K562 (cell line): Measurements from ENCODE around the gene PDGFC. TPM values are rescaled to one million over a fixed set of nuclear protein-coding genes. Genes with fewer than 3 reads are reported as not detected.

Experiments used
- ATAC-seq: fragments of 200-7000 bp; cut with Tn5 transposase; 3 replicates; pipeline ENCODE4 v1.9.1; 2020; ENCODE audit warnings: moderate library complexity
- BruUV-seq: library from RNA; stranded (reverse); fragments of 400-500 nt; replicated peaks from 2 replicates; lab custom pipeline; 2021; lab: Mats Ljungman, UMichigan
- CTCF ChIA-PET: fragments of 300-600 bp; formaldehyde crosslinking; extraction: SDS; loops from one replicate; lab custom pipeline; 2021; ENCODE audit warnings: low intra/inter-chr PET ratio; lab: Yijun Ruan, JAX
- POLR2A ChIA-PET: fragments of 300-600, 350-650 bp; sonication (Branson Sonifier 250); formaldehyde crosslinking; extraction: SDS; loops from one replicate; lab custom pipeline; 2021; ENCODE audit warnings: antibody characterized with exemption, inconsistent platforms; lab: Yijun Ruan, JAX
- DNase-seq, 4 experiments: peaks; one replicate each; pipeline versions ENCODE4 v3.0.0 to v3.0.0-alpha.2; 2011 to 2018; ENCODE audit warnings: low spot score in 3 of 4, mixed read lengths in 3 of 4; ENCODE audit errors: extremely low read depth in 1 of 4
- FAIRE-seq: peaks from 2 replicates; lab custom pipeline; 2011; peaks lifted over from hg19 to GRCh38; lab: Jason Lieb, UNC
- H2AFZ ChIP-seq: 2 replicates; pipeline ENCODE4 v1.6.0; 2011; ENCODE audit warnings: low read depth, low read length, control low read depth, inconsistent platforms
- H3K27ac ChIP-seq: fragments of 200-600 bp; 3 replicates; pipeline ENCODE4 v1.8.0; 2011; ENCODE audit warnings: low read depth, mild to moderate bottlenecking, control low read depth, inconsistent platforms, low read length, moderate library complexity, mixed read lengths; ENCODE audit errors: extremely low read depth
- H3K27me3 ChIP-seq, 2 experiments: fragments of 300-600 bp in 1 of 2; 2 replicates in 1 of 2; 3 replicates in 1 of 2; pipeline versions ENCODE4 v1.6.0 to v1.8.0; 2011; ENCODE audit warnings: inconsistent platforms in 2 of 2, low read length in 2 of 2, mild to moderate bottlenecking in 1 of 2, mixed read lengths in 1 of 2, moderate library complexity in 1 of 2; ENCODE audit not compliant: control insufficient read depth in 2 of 2, insufficient read depth in 2 of 2
- H3K36me3 ChIP-seq: fragments of 300-600 bp; 3 replicates; pipeline ENCODE4 v1.8.0; 2011; ENCODE audit warnings: mild to moderate bottlenecking, low read length, inconsistent platforms; ENCODE audit not compliant: control insufficient read depth, insufficient read depth
- H3K4me1 ChIP-seq, 2 experiments: fragments of 200-600 bp in 1 of 2; replicated peaks in 1 of 2; 2 replicates in 1 of 2; 3 replicates in 1 of 2; pipeline versions ENCODE4 v1.5.1 to v1.8.0; 2011; ENCODE audit warnings: inconsistent platforms in 2 of 2, low read length in 2 of 2, mild to moderate bottlenecking in 1 of 2, mixed read lengths in 1 of 2, moderate library complexity in 1 of 2; ENCODE audit not compliant: control insufficient read depth in 2 of 2, insufficient read depth in 2 of 2
- H3K4me2 ChIP-seq: 2 replicates; pipeline ENCODE4 v1.6.1; 2011; ENCODE audit warnings: low read length, control low read depth, inconsistent platforms, mixed read lengths; ENCODE audit not compliant: insufficient read depth
- H3K4me3 ChIP-seq: fragments of 200-600 bp; sonication (generic), shearing (Covaris generic); 2 replicates; pipeline ENCODE4 v1.5.1; 2016; ENCODE audit warnings: control low read depth, inconsistent platforms
- H3K79me2 ChIP-seq: fragments of 200-600 bp; 3 replicates; pipeline ENCODE4 v1.8.0; 2011; ENCODE audit warnings: low read length, inconsistent platforms; ENCODE audit not compliant: control insufficient read depth, insufficient read depth
- H3K9ac ChIP-seq, 2 experiments: 2 replicates each; pipeline versions ENCODE4 v1.6.0 to v1.6.1; 2011; ENCODE audit warnings: low read depth in 2 of 2, low read length in 2 of 2, control low read depth in 1 of 2, inconsistent platforms in 1 of 2, mild to moderate bottlenecking in 1 of 2, mixed read lengths in 1 of 2; ENCODE audit not compliant: insufficient read depth in 1 of 2
- H3K9me1 ChIP-seq: one replicate; pipeline ENCODE4 v1.6.0; 2011; ENCODE audit warnings: inconsistent platforms, mild to moderate bottlenecking, low read length, moderate library complexity; ENCODE audit not compliant: control insufficient read depth, insufficient read depth
- H3K9me3 ChIP-seq: replicated peaks from 2 replicates; pipeline ENCODE4 v1.5.1; 2011; ENCODE audit warnings: low read depth, low read length, inconsistent platforms; ENCODE audit not compliant: control insufficient read depth, insufficient read depth
- H4K20me1 ChIP-seq: replicated peaks from 2 replicates; pipeline ENCODE4 v1.6.1; 2011; ENCODE audit warnings: low read length, inconsistent platforms, mixed read lengths; ENCODE audit not compliant: control insufficient read depth, insufficient read depth
- GATAD2B ChIP-seq: fragments of 450-650 bp; IDR thresholded peaks from 2 replicates; pipeline ENCODE4 v1.6.1; 2017; ENCODE audit warnings: mild to moderate bottlenecking, borderline replicate concordance
- TCFL5 ChIP-seq: fragments of 250-450 bp; sonication (Bioruptor Pico); conservative IDR thresholded peaks from 2 replicates; pipeline ENCODE4 v1.6.1; 2021; ENCODE audit warnings: mild to moderate bottlenecking, moderate library complexity, matching md5 sums
- ZNF184 ChIP-seq: sonication (generic); formaldehyde crosslinking; IDR thresholded peaks from 2 replicates; pipeline ENCODE4 v1.5.0; 2020; ENCODE audit warnings: missing genetic modification reagents
- ZNF24 ChIP-seq: fragments of 450-650 bp; IDR thresholded peaks from 2 replicates; pipeline ENCODE4 v1.6.1; 2016
- ZNF764 ChIP-seq: fragments of 250-450 bp; sonication (Bioruptor Pico); IDR thresholded peaks from 2 replicates; pipeline ENCODE4 v1.4.0; 2020; ENCODE audit warnings: low read depth, mild to moderate bottlenecking, moderate library complexity
- WGBS: fragments of 100-300 bp; shearing (Covaris generic); methylation state at CpG from one replicate; pipeline ENCODE4 v1.1.6; 2016; ENCODE audit warnings: low coverage, mixed read lengths; ENCODE audit not compliant: insufficient coverage; ENCODE audit errors: missing lambda C conversion rate; 5-methylcytosine and 5-hydroxymethylcytosine counted together
- in situ Hi-C: fragments of 300-500 bp; cut with MboI; formaldehyde crosslinking; loops from 4 replicates; pipeline ENCODE4 v1.15.0; 2018; ENCODE audit warnings: inconsistent platforms, mixed read lengths
- intact Hi-C: fragments of 100-400 bp; cut with micrococcal nuclease; formaldehyde crosslinking; loops from 2 replicates; pipeline ENCODE4 v1.14.2; 2022
- polyA plus RNA-seq, 8 experiments: library from polyadenylated mRNA; depleted of rRNA in 4 of 8; stranded (reverse) in 5 of 8; unstranded in 3 of 8; fragments of >200 nt; fragmentation: Nextera tagmentation in 2 of 8; fragmentation: Illumina TruSeq in 1 of 8; extraction: Ambion mirVana in 2 of 8; extraction: Trizol in 1 of 8; gene quantifications; 2 replicates each; pipeline versions ENCODE4 v1.2.1 to v1.2.3, GENCODE V29; 2011 to 2014; ENCODE audit warnings: inconsistent platforms in 1 of 8, missing spikeins in 1 of 8
- total RNA-seq, 7 experiments: library from RNA; depleted of rRNA in 6 of 7; stranded (reverse); fragments of >200 nt in 6 of 7; fragmentation: Illumina TruSeq in 2 of 7; extraction: Trizol in 2 of 7; gene quantifications; 2 replicates each; pipeline versions ENCODE4 v1.2.1 to v1.2.3, GENCODE V29; 2011 to 2021; ENCODE audit warnings: low replicate concordance in 1 of 7
- TF ChIP-seq, protein P1 (sequence below): conservative IDR thresholded peaks from 2 replicates; pipeline ENCODE4 v1.6.1; 2011; ENCODE audit warnings: low read depth, mild to moderate bottlenecking, low read length; ENCODE audit not compliant: control insufficient read depth
- TF ChIP-seq, protein P2 (sequence below): fragments of 450-650 bp; IDR thresholded peaks from 2 replicates; pipeline ENCODE4 v1.6.1; 2016; ENCODE audit warnings: borderline replicate concordance

The PDGFC gene
- total and polyA plus RNA-seq, 9 of the 15 experiments (the other 6 are each of a cell fraction or from before 2014, with no cell fraction given): not detected

- TF ChIP-seq TCFL5 (CRISPR knock-in tag): no peak
These were observed 133.8 kb downstream of the PDGFC start (continued) for GRCh38 chr4:156837625-156838345.

DNA sequence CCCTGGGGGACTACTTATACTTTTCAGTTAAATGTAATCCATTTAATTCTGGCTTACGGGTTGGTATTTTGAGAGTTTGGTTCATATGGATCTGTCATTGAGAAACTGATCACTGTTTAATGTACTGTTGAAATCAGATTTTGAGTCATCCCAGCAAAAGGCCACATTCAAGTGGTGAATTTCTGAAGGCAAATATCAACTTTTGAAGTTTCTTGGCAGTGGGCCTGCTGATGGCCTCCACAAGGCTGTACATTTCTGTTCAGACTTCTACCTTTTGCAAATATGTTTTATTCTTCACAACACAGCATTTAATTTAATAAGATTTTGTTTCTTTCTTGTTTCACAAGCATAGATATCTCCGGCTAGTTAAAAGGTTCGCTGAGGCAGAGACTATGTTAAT lies 138.7 kb downstream of the PDGFC start:
- Histone ChIP-seq H3K9me3 (0 out of 2 replicates have a peak, but pooled peaks cover 2% of the 10 kb centered on the region), H3K4me1 (no peaks in the 10 kb centered on the region), H3K27me3 (no peaks in the 10 kb centered on the region), H3K9me1 (no peaks in the 10 kb centered on the region), H4K20me1 (no peaks in the 10 kb centered on the region), H3K27ac (no peak overlapping the region), H3K36me3 (no peaks in the 10 kb centered on the region), H3K9ac (no peak overlapping the region), H2AFZ (no peak overlapping the region), H3K79me2 (no peaks in the 10 kb centered on the region), H3K4me2 (no peak overlapping the region), H3K4me3 (no peak overlapping the region)
- no peak for ATAC-seq
- no peak for DNase-seq
- CTCF ChIA-PET: no interaction called here
- intact Hi-C loops: no loop called here
- BruUV-seq: no TSS peak
- in situ Hi-C loops: no loop called here
- WGBS: 3% methylated on average over 3 of the region's 3 CpGs
- FAIRE-seq: no peak
- POLR2A ChIA-PET: no interaction called here
- no peak for TF ChIP-seq GATAD2B
- no peak for TF ChIP-seq ZNF24
- no peak for TF ChIP-seq ZNF764 (CRISPR knock-in tag)
- no peak for TF ChIP-seq ZNF184
- TF ChIP-seq, protein P1, sequence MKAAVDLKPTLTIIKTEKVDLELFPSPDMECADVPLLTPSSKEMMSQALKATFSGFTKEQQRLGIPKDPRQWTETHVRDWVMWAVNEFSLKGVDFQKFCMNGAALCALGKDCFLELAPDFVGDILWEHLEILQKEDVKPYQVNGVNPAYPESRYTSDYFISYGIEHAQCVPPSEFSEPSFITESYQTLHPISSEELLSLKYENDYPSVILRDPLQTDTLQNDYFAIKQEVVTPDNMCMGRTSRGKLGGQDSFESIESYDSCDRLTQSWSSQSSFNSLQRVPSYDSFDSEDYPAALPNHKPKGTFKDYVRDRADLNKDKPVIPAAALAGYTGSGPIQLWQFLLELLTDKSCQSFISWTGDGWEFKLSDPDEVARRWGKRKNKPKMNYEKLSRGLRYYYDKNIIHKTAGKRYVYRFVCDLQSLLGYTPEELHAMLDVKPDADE: no peak
- TF ChIP-seq, protein P2, sequence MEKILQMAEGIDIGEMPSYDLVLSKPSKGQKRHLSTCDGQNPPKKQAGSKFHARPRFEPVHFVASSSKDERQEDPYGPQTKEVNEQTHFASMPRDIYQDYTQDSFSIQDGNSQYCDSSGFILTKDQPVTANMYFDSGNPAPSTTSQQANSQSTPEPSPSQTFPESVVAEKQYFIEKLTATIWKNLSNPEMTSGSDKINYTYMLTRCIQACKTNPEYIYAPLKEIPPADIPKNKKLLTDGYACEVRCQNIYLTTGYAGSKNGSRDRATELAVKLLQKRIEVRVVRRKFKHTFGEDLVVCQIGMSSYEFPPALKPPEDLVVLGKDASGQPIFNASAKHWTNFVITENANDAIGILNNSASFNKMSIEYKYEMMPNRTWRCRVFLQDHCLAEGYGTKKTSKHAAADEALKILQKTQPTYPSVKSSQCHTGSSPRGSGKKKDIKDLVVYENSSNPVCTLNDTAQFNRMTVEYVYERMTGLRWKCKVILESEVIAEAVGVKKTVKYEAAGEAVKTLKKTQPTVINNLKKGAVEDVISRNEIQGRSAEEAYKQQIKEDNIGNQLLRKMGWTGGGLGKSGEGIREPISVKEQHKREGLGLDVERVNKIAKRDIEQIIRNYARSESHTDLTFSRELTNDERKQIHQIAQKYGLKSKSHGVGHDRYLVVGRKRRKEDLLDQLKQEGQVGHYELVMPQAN: no peak
